GM18868 (cell line): ENCODE measurements around the gene ATP5F1A.
"Not testable (repeated sequence)": the region's sequence is repeated elsewhere in the genome, so short reads cannot be mapped to it uniquely, and the experiment has no call there.

Source experiments
- ATAC-seq: cut with Tn5 transposase; IDR thresholded peaks from one replicate; pipeline ENCODE4 v1.9.1; 2021; ENCODE audit warnings: mild to moderate bottlenecking, moderate library complexity; ENCODE audit not compliant: unreplicated experiment

Gene ATP5F1A

GRCh38 chr18:46048641-46049040, 49.5 kb downstream of the ATP5F1A start:
- ATAC-seq, result no peak

DNA sequence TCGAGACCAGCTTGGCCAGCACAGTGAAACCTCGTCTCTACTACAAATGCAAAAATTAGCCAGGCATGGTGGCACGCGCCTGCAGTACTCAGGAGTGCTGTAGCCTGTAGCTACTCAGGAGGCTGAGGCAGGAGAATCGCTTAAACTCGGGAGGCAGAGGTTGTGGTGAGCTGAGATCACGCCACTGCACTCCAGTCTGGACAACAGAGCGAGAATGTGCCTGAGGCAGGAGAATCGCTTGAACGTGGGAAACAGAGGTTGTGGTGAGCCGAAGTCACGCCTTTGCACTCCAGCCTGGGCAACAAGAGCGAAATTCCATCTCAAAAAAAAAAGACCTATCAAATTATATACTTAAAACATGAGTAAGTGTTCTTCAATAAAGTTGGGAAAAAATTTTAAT, 50.7 kb downstream of the ATP5F1A start:
- ATAC-seq, result not testable (repeated sequence)

- no peak for ATAC-seq
Observed at GRCh38 chr18:46046688-46047087, 51.4 kb downstream of the ATP5F1A start.

DNA sequence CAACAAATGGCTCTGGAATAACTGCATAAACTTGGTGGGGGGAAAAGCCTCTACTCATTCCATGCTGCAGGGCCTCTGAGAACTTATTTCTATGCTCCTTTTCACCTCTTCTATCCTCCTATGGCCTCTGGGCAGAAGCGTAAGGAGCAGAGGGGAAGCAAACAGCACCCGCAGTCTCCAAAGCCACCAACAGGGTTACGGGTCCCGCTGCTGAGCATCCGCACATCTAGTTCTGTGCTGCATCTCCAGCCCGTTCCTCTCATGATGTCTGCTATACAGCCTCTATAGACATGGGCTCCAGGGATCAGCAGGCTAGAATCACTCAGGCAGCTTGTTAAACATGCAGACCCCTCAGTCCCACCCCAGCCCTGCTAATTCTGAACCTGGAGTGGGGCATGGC, 52.0 kb downstream of the ATP5F1A start:
- ATAC-seq, result no peak

- no peak for ATAC-seq
Observed at GRCh38 chr18:46042571-46043123, 55.4 kb downstream of the ATP5F1A start.

GRCh38 chr18:46040747-46041104, 57.4 kb downstream of the ATP5F1A start:
- ATAC-seq, result no peak

- ATAC-seq, result no peak
Observed at GRCh38 chr18:46040033-46040746, 57.9 kb downstream of the ATP5F1A start.

DNA sequence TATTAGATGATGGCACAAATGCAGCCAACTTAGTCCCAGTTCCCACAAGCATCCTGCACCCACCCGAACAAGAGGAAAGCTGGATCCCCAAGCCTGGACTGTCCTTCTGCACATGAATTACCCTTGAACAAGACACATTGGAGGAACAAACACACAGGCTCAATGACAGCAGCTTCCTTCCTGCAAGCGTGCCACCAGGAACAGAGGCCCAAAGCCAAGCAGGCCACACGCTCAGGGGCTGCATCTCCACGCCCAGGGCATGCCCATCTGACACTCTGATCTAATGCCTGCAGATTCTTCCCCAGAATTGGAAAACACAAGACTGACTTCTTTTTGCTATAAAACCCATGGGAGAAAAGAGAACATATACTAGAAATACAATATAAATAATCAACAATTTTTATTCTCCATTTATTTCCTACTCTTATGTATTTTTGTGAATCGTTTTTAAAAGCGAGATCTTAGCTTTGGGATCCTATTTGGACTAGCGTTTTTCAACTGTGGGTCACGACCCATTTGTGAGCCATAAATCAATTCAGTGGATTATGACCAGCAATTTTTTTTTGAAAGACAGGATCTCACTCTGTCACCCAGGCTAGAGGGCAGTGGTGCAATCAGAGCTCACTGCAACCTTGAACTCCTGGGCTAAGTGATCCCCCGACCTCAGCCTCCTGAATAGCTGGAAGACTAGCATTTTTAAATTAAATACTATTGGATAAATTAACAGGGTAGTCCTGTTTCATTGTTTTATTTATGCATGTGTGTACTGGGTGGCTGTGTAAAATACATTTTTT, 60.4 kb downstream of the ATP5F1A start:
- no peak for ATAC-seq

DNA sequence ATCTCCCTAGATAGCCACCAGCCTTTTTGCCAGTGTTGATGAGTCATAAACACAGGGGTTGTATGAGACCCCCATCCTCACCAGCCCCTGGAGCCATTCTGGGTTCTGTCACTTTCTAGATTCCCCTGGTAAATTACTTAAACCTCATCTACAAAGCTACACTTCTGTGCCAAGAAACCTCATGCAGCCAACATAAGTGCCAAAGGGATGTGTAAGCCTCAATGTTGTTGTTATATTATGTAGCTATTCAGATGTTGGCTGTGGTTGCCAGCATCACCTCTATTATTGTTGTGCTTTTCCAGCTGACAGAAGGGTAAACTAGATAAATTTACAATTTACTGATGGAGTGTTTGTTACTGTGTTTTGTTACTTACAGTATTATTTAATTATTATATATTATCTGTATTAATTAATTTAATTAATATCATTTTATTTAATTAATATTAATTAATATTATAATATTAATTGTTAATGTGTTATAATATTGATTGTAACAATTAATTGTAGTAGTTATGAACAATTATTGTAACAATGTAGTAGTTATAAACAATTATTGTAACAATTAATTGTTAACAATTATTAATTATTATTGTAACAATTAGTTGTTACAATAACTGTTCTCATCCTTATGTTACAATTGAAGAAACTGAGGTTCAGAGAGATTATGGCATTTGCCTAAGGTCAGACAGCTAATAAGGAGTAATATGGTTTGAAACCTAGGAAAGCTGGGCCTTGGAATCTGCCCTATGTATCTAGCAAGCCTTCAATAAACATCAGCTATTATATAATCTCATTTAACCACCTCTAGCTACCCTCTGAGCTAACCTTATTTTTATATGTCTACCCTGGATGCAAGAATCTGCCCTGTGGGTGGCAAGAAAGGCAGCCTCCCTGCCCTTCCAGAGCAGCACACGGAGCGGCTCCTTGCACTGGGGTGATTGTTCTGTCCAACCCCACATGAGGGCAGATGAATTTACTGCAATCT, 62.1 kb downstream of the ATP5F1A start:
- ATAC-seq, result no peak

DNA sequence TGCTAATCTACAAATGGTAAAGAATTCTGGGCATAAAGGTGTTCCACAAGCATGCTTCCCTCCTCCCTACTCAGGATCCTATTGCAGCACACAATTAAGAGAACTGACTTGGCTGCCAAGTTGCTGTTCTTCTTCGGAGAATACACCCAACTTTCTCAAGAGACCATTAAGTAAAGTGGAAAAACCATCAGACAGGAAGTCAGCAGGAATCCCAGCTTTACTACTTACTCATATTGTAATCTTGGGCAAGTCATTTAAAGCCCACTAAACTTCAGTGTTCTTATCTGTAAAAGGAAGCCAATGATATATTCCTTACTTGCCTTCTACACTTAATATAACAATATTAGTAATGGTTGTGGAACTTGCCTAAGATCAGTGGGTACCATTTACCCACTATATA, 63.9 kb downstream of the ATP5F1A start:
- no peak for ATAC-seq

GRCh38 chr18:46031741-46032140, 66.4 kb downstream of the ATP5F1A start:
- ATAC-seq, result no peak
